Ovary (tissue), 3 donors: ENCODE data around the gene TSEN34.

Experiments
- CTCF ChIP-seq, 3 donors: fragments of 450-650 bp in 2 of 3; fragments of 200-600 bp in 1 of 3; IDR thresholded peaks; one replicate each; pipeline versions ENCODE4 v1.5.1 to v1.8.0; 2016 to 2022; ENCODE audit warnings: antibody characterized with exemption in 3 of 3, mild to moderate bottlenecking in 1 of 3
- EP300 ChIP-seq: sonication (generic); formaldehyde crosslinking; IDR thresholded peaks from one replicate; pipeline ENCODE4 v1.6.1; 2017; ENCODE audit warnings: antibody characterized with exemption
- POLR2A ChIP-seq: fragments of 450-650 bp; IDR thresholded peaks from one replicate; pipeline ENCODE4 v1.6.1; 2017; ENCODE audit warnings: antibody characterized with exemption, mild to moderate bottlenecking, moderate library complexity
- donor health status: DM: no; HTN: no; CAD: no.

GRCh38 chr19:54149021-54149812 is 41.9 kb upstream of the TSEN34 start:
- TF ChIP-seq CTCF (IDR thresholded peaks at IDR 0.05), result no peak
- no peak for TF ChIP-seq POLR2A
- TF ChIP-seq EP300, result no peak
